Kidney (tissue), 14 donors: ENCODE data around the gene AP1S1. TPM values are rescaled to one million over a fixed set of nuclear protein-coding genes. Genes with fewer than 3 reads are reported as not detected.

Experiments
- DNase-seq, 5 donors: peaks; one replicate each; pipeline ENCODE4 v3.0.0-alpha.2; 2013 to 2020
- FAIRE-seq: peaks from 2 replicates; lab custom pipeline; 2012; peaks lifted over from hg19 to GRCh38; lab: Jason Lieb, UNC
- H3K27ac ChIP-seq, 2 donors: one replicate each; pipeline ENCODE4 v1.7.0; 2013; ENCODE audit warnings: low read depth in 2 of 2, low read length in 2 of 2, inconsistent platforms in 1 of 2
- H3K27me3 ChIP-seq: one replicate; pipeline ENCODE4 v1.7.1; 2013; ENCODE audit warnings: low read length, inconsistent platforms; ENCODE audit not compliant: control insufficient read depth, insufficient read depth
- H3K36me3 ChIP-seq, 3 donors: one replicate each; pipeline versions ENCODE4 v1.7.0 to v1.7.1; 2013; ENCODE audit warnings: low read length in 3 of 3, control low read depth in 1 of 3, inconsistent platforms in 1 of 3; ENCODE audit not compliant: insufficient read depth in 3 of 3, control insufficient read depth in 2 of 3
- H3K4me1 ChIP-seq, 3 donors: one replicate each; pipeline versions ENCODE4 v1.7.0 to v1.7.1; 2013; ENCODE audit warnings: low read length in 3 of 3, inconsistent platforms in 1 of 3, low read depth in 1 of 3; ENCODE audit not compliant: control insufficient read depth in 2 of 3, insufficient read depth in 2 of 3
- H3K4me3 ChIP-seq, 3 donors: one replicate each; pipeline versions ENCODE4 v1.7.0 to v1.8.1; 2013; ENCODE audit warnings: low read length in 3 of 3, control low read depth in 1 of 3, inconsistent platforms in 1 of 3
- H3K9ac ChIP-seq, 3 donors: one replicate each; pipeline versions ENCODE4 v1.7.0 to v1.7.1; 2013; ENCODE audit warnings: low read length in 3 of 3, control low read depth in 1 of 3, inconsistent platforms in 1 of 3
- H3K9me3 ChIP-seq, 3 donors: one replicate each; pipeline versions ENCODE4 v1.7.0 to v1.7.1; 2013; ENCODE audit warnings: low read length in 3 of 3, control low read depth in 1 of 3, inconsistent platforms in 1 of 3; ENCODE audit not compliant: control insufficient read depth in 2 of 3, insufficient read depth in 1 of 3
- CTCF ChIP-seq: IDR thresholded peaks from 3 replicates; pipeline ENCODE4 v1.5.1; 2012; ENCODE audit warnings: mild to moderate bottlenecking, moderate library complexity, borderline replicate concordance; ENCODE audit not compliant: insufficient read depth; ENCODE audit errors: extremely low read depth
- intact Hi-C: fragments of 100-400 bp; cut with DNase I; formaldehyde crosslinking; loops from one replicate; pipeline ENCODE4 v1.11.1; 2022
- polyA plus RNA-seq: library from polyadenylated mRNA; stranded (reverse); fragments of 350-450 nt; fragmentation: Illumina TruSeq; extraction: RNeasy Lipid Tissue Mini Kit (QIAGEN cat#74804); gene quantifications from one replicate; pipeline ENCODE4 v1.2.3, GENCODE V29; 2014; ENCODE audit warnings: low read depth, low replicate concordance; ENCODE audit not compliant: insufficient read depth
- total RNA-seq: library from RNA; stranded (reverse); fragmentation: NEBNext Ultra II Directional; extraction: Animal tissue kit (Norgen Biotek cat#: 25700); gene quantifications from one replicate; pipeline ENCODE4 v1.2.1, GENCODE V29; 2021
- donor health status: control.
- donor health status: control.
- donor health status: control.
- donor health status: control.
- donor health status: control.
- donor health status: DM: yes; HTN: yes; CAD: no.
- donor health status: Normal renal cell carcinoma (clear cell type).

The AP1S1 gene
- total and polyA plus RNA-seq, 2 donors from 2014 or later: 50.4 to 133 TPM

DNA sequence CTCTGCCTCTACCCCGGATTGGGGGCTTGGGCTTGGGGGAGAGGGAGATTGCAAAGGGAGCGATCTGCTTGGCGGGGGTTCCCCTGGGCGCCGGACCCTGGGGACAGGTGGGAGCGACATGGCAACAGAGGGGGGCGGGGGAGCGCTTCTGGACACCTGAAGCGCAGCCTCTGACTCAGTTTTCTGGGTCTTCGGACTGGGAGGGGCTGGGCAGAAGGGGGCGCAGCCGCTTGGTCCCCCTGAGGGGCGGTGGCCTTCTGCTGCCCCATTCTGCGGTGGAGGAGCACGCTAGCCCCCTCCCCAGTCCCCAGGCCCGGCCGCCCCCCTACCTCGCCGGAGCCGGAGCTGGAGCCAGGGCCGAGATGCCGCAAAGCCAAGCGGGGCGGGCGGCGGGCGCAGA, 25.4 kb downstream of the AP1S1 start:
- no peak for DNase-seq
- Histone ChIP-seq H3K4me1 (no peaks in the 10 kb centered on the region), H3K4me3 (no peak overlapping the region), H3K27ac (no peak overlapping the region), H3K9ac (no peak overlapping the region), H3K9me3 (no peaks in the 10 kb centered on the region), H3K36me3 (no peaks in the 10 kb centered on the region), H3K27me3 (peaks cover 36% of the 10 kb centered on the region)
- no peak for FAIRE-seq
- no peak for TF ChIP-seq CTCF
- intact Hi-C loops: no loop called here

DNA sequence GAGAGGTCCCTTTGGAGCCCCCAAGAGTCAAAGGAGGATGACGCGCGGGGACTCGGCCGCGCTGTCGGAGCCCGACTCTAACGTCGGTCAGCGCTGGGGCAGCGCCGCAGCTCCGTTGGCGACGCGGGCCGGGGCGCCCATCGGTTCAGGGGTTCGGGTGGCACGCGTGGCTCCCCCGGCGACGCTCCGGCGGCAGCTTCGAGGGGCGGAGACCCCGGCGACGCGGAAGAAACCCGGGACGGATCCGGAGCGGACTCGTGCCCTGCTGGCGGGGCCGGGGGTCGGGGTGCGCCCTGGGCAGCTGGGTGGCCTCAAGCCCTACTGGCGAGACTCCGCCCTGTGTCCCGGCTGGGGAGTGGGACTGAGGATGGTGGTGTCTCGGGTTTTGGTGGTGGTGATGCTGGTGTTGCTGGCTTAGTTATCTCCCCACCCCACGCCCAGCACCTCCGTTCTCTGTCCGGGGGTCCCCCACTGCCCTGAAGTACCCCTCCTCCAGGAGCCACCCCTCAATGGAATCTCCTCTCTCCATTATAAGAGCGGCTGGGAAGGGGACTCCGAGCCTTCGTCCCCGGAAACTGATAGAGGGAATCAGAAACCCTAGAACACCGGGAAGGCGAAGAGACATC, 26.0 kb downstream of the AP1S1 start, which contains the start of gene NAT16:
Gene NAT16 (minus strand): TSS at position 164 of the 626 bp plus-strand sequence. CDS start 5,486 bp downstream, outside the sequence.
- Histone ChIP-seq H3K27ac (no peak within 1 kb of the TSS), H3K9me3 (no peaks in the 10 kb centered on the region), H3K36me3 (no peaks in the 10 kb centered on the region), H3K9ac (no peak within 1 kb of the TSS), H3K4me1 (no peaks in the 10 kb centered on the region), H3K4me3 (no peak within 1 kb of the TSS), H3K27me3 (peaks cover 31% of the 10 kb centered on the region)
- intact Hi-C loops: no loop called here
- no peak for FAIRE-seq
- no peak for DNase-seq
- no peak for TF ChIP-seq CTCF

DNA sequence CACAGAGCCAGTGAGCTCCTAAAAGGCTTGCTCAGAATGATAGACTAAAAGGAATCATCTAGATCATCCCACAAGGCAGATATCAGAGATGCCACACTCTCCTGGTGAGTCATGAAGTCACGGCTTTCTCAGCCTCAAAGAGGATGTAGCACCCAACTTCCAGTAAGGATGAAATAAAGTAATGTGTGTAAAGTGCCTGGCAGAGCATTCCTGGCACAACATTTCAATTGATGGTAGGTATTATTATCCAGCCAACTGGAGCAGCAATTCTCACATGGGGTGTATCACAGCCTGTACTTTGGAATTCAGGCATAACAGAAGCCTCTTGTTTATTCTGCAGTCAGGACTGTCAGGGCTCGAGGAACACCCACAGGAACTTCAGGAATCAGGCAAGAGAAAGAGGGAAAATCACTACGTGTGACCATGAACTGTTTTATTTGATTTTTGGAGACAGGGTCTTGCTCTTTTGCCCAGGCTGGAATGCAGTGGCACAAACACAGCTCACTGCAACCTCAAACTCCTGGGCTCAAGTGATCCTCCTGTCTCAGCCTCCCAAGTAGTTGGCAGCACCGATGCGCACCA, 31.1 kb downstream of the AP1S1 start:
- H3K9me3 ChIP-seq: no peaks in the 10 kb centered on the region
- peaks cover 7% of the 10 kb centered on the region for H3K27me3 ChIP-seq
- H3K4me1 ChIP-seq: no peaks in the 10 kb centered on the region
- H3K27ac ChIP-seq: no peak overlapping the region
- no peak overlapping the region for H3K9ac ChIP-seq
- no peak for TF ChIP-seq CTCF
- intact Hi-C loops: no loop called here
- DNase-seq (no peak), FAIRE-seq (no peak)
- H3K4me3 ChIP-seq: no peak overlapping the region
- H3K36me3 ChIP-seq: no peaks in the 10 kb centered on the region
